Neural cell (in vitro differentiated cells): ENCODE data around the gene UBALD1. TPM values are rescaled to one million over a fixed set of nuclear protein-coding genes. Genes with fewer than 3 reads are reported as not detected.
A peak's percentile ranks its signal among the peaks of the same experiment; 100 is the strongest.

Experiments used
- H2AFZ ChIP-seq: fragments of 200-600, 300-800 bp; sonication (generic), shearing (Covaris generic); 2 replicates; pipeline ENCODE4 v1.6.0; 2014; ENCODE audit warnings: low read depth, mild to moderate bottlenecking, antibody characterized with exemption, low read length, moderate library complexity
- H3F3A ChIP-seq: fragments of 200-600 bp; shearing (Covaris generic); 2 replicates; pipeline ENCODE4 v1.6.1; 2016; ENCODE audit warnings: mild to moderate bottlenecking, moderate library complexity, mixed read lengths, antibody characterized with exemption, low read length; ENCODE audit not compliant: insufficient read depth, poor library complexity, severe bottlenecking
- H3K27ac ChIP-seq: fragments of 200-600, 300-800 bp; sonication (generic), shearing (Covaris generic); 2 replicates; pipeline ENCODE4 v1.5.1; 2014; ENCODE audit warnings: mild to moderate bottlenecking, low read length, moderate library complexity
- H3K27me3 ChIP-seq: fragments of 300-800, 200-600 bp; sonication (generic), shearing (Covaris generic); 2 replicates; pipeline ENCODE4 v1.6.0; 2014; ENCODE audit warnings: mild to moderate bottlenecking, low read depth, low read length, moderate library complexity; ENCODE audit not compliant: insufficient read depth
- H3K36me3 ChIP-seq: fragments of 300-800, 200-600 bp; sonication (generic), shearing (Covaris generic); 2 replicates; pipeline ENCODE4 v1.5.1; 2014; ENCODE audit warnings: mild to moderate bottlenecking, antibody characterized with exemption, low read length, moderate library complexity; ENCODE audit not compliant: insufficient read depth
- H3K4me2 ChIP-seq: fragments of 300-800, 200-600 bp; sonication (generic), shearing (Covaris generic); 2 replicates; pipeline ENCODE4 v1.6.0; 2014; ENCODE audit warnings: mild to moderate bottlenecking, low read length
- H3K4me3 ChIP-seq: fragments of 300-800, 200-600 bp; sonication (generic), shearing (Covaris generic); 2 replicates; pipeline ENCODE4 v1.5.1; 2014; ENCODE audit warnings: mild to moderate bottlenecking, low read length, moderate library complexity
- H3K79me2 ChIP-seq: fragments of 200-600 bp; shearing (Covaris generic); replicated peaks from 2 replicates; pipeline ENCODE4 v1.6.0; 2014; ENCODE audit warnings: mild to moderate bottlenecking, low read length, moderate library complexity; ENCODE audit not compliant: insufficient read depth
- H3K9ac ChIP-seq: fragments of 300-800, 200-600 bp; sonication (generic), shearing (Covaris generic); 2 replicates; pipeline ENCODE4 v1.6.1; 2016; ENCODE audit warnings: mild to moderate bottlenecking, low read length, mixed read lengths
- H3K9me2 ChIP-seq: fragments of 200-600 bp; shearing (Covaris generic); 2 replicates; pipeline ENCODE4 v1.6.1; 2016; ENCODE audit warnings: mild to moderate bottlenecking, low read length, mixed read lengths; ENCODE audit not compliant: insufficient read depth
- H3K9me3 ChIP-seq: fragments of 200-600, 300-800 bp; sonication (generic), shearing (Covaris generic); 2 replicates; pipeline ENCODE4 v1.6.1; 2016; ENCODE audit warnings: mild to moderate bottlenecking, mixed run types, low read length, moderate library complexity, mixed read lengths
- H4K20me1 ChIP-seq: fragments of 200-600 bp; shearing (Covaris generic); 2 replicates; pipeline ENCODE4 v1.6.1; 2016; ENCODE audit warnings: mild to moderate bottlenecking, mixed run types; ENCODE audit not compliant: insufficient read depth
- CTCF ChIP-seq: fragments of 450-650 bp; IDR thresholded peaks from 2 replicates; pipeline ENCODE4 v1.5.1; 2014; ENCODE audit warnings: antibody characterized with exemption, mild to moderate bottlenecking, moderate library complexity; ENCODE audit not compliant: poor library complexity, severe bottlenecking
- EP300 ChIP-seq: fragments of 450-650 bp; conservative IDR thresholded peaks from 2 replicates; pipeline ENCODE4 v1.6.1; 2014; ENCODE audit warnings: antibody characterized with exemption, mild to moderate bottlenecking, moderate library complexity; ENCODE audit not compliant: poor library complexity, severe bottlenecking
- EZH2 ChIP-seq: fragments of 200-600, 300-800 bp; shearing (Covaris generic), sonication (generic); IDR thresholded peaks from 2 replicates; pipeline ENCODE4 v1.6.1; 2014; ENCODE audit warnings: antibody characterized with exemption, low read length, borderline replicate concordance, mild to moderate bottlenecking; ENCODE audit not compliant: insufficient read depth, poor library complexity, severe bottlenecking
- MXI1 ChIP-seq: fragments of 450-650 bp; conservative IDR thresholded peaks from 2 replicates; pipeline ENCODE4 v1.6.1; 2014; ENCODE audit warnings: antibody characterized with exemption, mild to moderate bottlenecking; ENCODE audit not compliant: poor library complexity, severe bottlenecking
- POLR2AphosphoS5 ChIP-seq: IDR thresholded peaks from 2 replicates; pipeline ENCODE4 v1.6.1; 2012
- RAD21 ChIP-seq: fragments of 450-650 bp; conservative IDR thresholded peaks from 2 replicates; pipeline ENCODE4 v1.6.1; 2014; ENCODE audit warnings: antibody characterized with exemption, mild to moderate bottlenecking, moderate library complexity
- REST ChIP-seq: IDR thresholded peaks from 2 replicates; pipeline ENCODE4 v1.6.1; 2012; ENCODE audit warnings: borderline replicate concordance
- SMC3 ChIP-seq: fragments of 450-650 bp; conservative IDR thresholded peaks from 2 replicates; pipeline ENCODE4 v1.6.1; 2014; ENCODE audit warnings: antibody characterized with exemption, mild to moderate bottlenecking, moderate library complexity; ENCODE audit not compliant: poor library complexity
- TAF1 ChIP-seq: IDR thresholded peaks from 2 replicates; pipeline ENCODE4 v1.6.1; 2012; ENCODE audit warnings: low read depth
- polyA plus RNA-seq: library from polyadenylated mRNA; depleted of rRNA; stranded (reverse); fragments of >200 nt; gene quantifications from 2 replicates; pipeline ENCODE4 v1.2.3, GENCODE V29; 2014

UBALD1 gene
- polyA plus RNA-seq, 1 donor from 2014 or later = 3.3 TPM

- Histone ChIP-seq H3K9me3 (no peaks in the 10 kb centered on the region), H3K36me3 (no peaks in the 10 kb centered on the region), H2AFZ (no peak overlapping the region), H3K4me2 (no peak overlapping the region), H3K27me3 (no peaks in the 10 kb centered on the region), H3K27ac (no peak overlapping the region), H3F3A (no peaks in the 10 kb centered on the region), H3K79me2 (peaks cover 31% of the 10 kb centered on the region), H4K20me1 (no peaks in the 10 kb centered on the region), H3K9me2 (no peaks in the 10 kb centered on the region), H3K4me3 (no peak overlapping the region), H3K9ac (no peak overlapping the region)
- no peak for TF ChIP-seq RAD21
Observed at GRCh38 chr16:4623593-4623992, 8.9 kb upstream of the UBALD1 start.

DNA sequence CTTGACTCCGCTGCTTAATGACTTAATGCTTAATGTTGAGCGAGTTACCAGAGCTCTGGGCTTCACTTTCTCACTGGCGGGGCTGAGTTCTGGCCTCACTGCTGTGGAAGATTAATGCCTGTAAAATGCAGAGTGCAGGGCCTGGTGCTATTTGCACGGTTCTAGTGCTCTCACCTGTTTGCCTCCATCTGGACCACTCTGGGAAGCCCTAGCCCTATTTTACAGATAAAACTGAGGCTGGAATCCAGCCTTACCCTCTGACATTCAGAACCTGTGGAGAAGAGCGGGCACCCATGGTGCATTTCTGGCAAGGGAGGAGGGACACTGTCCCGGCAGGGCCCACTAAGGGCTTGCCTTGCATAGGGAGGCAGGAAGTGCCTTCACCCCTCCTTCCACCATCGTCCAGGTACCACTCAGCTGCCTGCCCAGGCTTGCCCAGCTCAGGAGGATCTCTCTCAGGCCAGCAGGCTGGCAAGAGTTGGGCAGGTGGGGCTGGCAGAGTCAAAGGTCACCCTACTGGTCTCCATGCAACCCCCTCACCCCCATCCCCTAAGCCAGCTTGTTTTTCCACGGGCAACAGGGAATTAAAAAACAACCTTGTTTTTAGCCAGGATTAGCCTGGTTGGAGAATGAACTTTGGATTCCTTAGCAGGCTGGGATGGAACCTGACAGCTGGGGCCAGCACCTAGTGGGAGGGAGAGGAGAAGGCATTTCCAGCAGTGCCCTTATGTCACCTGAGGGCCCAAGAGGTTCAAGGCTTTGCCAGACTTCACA, 4.1 kb upstream of the UBALD1 start:
- Histone ChIP-seq H3K27me3 (no peaks in the 10 kb centered on the region), H3K9me2 (no peaks in the 10 kb centered on the region), H4K20me1 (no peaks in the 10 kb centered on the region), H2AFZ (no peak overlapping the region), H3K4me3 (no peak overlapping the region), H3K4me2 (no peak overlapping the region), H3K9me3 (no peaks in the 10 kb centered on the region), H3K9ac (no peak overlapping the region), H3K79me2 (peaks cover 5% of the 10 kb centered on the region), H3K36me3 (no peaks in the 10 kb centered on the region), H3F3A (no peaks in the 10 kb centered on the region), H3K27ac (no peak overlapping the region)
- TF ChIP-seq REST (no peak), RAD21 (no peak), TAF1 (no peak), MXI1 (no peak), SMC3 (no peak), CTCF (no peak), POLR2AphosphoS5 (no peak)

DNA sequence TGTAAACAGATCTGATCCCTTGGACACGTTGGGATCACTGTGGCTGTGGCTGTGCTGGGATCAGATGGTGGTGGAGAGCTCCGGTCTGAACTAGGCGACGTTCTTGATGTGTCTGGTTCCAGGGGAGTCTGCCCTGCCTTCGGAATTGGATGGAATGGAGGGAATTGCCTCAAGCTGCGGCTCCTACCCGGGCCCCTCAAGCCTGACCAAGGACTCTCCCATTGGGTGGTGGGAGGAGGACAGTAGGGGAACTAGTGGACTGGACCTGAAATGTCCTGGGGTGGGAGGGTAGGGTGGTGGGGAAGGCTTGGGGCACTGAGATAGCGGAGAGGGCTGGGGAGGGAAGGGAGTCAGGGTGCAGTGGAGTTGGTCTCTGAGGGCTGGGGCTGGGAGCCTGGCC, 3.2 kb upstream of the UBALD1 start:
- H3K4me2 ChIP-seq = no peak overlapping the region
- H3K9me2 ChIP-seq = no peaks in the 10 kb centered on the region
- no peaks in the 10 kb centered on the region for H3F3A ChIP-seq
- no peak for TF ChIP-seq RAD21
- TF ChIP-seq TAF1 = no peak
- TF ChIP-seq EZH2 = no peak
- no peak for TF ChIP-seq SMC3
- TF ChIP-seq EP300 = no peak
- no peak for TF ChIP-seq CTCF
- TF ChIP-seq POLR2AphosphoS5 = no peak
- TF ChIP-seq REST = no peak
- H3K27ac ChIP-seq = peak overlapping the region; percentile 100
- no peaks in the 10 kb centered on the region for H3K9me3 ChIP-seq
- H4K20me1 ChIP-seq = peaks cover 6% of the 10 kb centered on the region
- H2AFZ ChIP-seq = no peak overlapping the region
- H3K9ac ChIP-seq = peak overlapping the region; percentile 98
- H3K4me3 ChIP-seq = no peak overlapping the region
- H3K27me3 ChIP-seq = no peaks in the 10 kb centered on the region
- no peaks in the 10 kb centered on the region for H3K36me3 ChIP-seq
- H3K79me2 ChIP-seq = peaks cover 6% of the 10 kb centered on the region
